NT2/D1 (cell line): ENCODE results near the gene NAV2.

Experiments used
- DNase-seq: peaks from one replicate; pipeline ENCODE4 v3.0.0-alpha.2; 2011; ENCODE audit warnings: low read depth, low spot score
- H3K27me3 ChIP-seq: 2 replicates; pipeline ENCODE4 v1.6.0; 2011; ENCODE audit warnings: mild to moderate bottlenecking; ENCODE audit not compliant: insufficient read length, insufficient read depth
- H3K36me3 ChIP-seq: 2 replicates; pipeline ENCODE4 v1.6.1; 2011; ENCODE audit warnings: mild to moderate bottlenecking, low read length, mixed read lengths; ENCODE audit not compliant: insufficient read depth, insufficient read length
- H3K4me1 ChIP-seq: 2 replicates; pipeline ENCODE4 v1.5.1; 2011; ENCODE audit not compliant: insufficient read depth, insufficient read length
- H3K4me3 ChIP-seq: 2 replicates; pipeline ENCODE4 v1.5.1; 2011; ENCODE audit warnings: low read depth; ENCODE audit not compliant: insufficient read length
- H3K9ac ChIP-seq: 2 replicates; pipeline ENCODE4 v1.6.0; 2011; ENCODE audit warnings: low read depth; ENCODE audit not compliant: insufficient read length
- H3K9me3 ChIP-seq: 2 replicates; pipeline ENCODE4 v1.5.1; 2011; ENCODE audit warnings: mild to moderate bottlenecking, low read length; ENCODE audit not compliant: insufficient read depth
- SUZ12 ChIP-seq: IDR thresholded peaks from 2 replicates; pipeline ENCODE4 v1.6.1; 2011; ENCODE audit not compliant: insufficient read length, insufficient read depth; ENCODE audit errors: extremely low read depth
- YY1 ChIP-seq: IDR thresholded peaks from 2 replicates; pipeline ENCODE4 v1.6.1; 2011; ENCODE audit not compliant: insufficient read length, insufficient read depth
- ZNF274 ChIP-seq: IDR thresholded peaks from 2 replicates; pipeline ENCODE4 v1.6.1; 2011; ENCODE audit warnings: mild to moderate bottlenecking, low read depth, low read length

The NAV2 gene

DNA sequence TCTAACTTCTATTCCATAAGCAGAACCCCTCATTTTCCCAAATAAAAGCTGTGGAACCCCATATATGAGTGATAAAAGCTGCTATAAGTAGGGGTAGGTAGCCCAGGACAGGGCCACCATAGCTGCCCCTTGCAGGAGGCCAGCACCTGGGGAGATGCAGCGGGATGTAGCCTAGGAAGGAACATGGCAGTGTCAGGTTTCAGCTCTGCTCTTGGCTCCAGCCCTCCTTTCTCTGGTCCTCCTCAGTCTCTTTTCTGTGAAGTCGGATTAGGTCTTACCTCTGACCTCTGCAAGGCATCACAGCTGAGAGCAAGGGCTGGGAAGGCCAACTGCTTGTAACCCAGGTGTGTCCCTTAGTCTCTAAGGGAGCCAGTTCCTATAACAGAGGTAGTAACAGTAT is 135.6 kb downstream of the NAV2 start:
- Histone ChIP-seq H3K36me3 (no peaks in the 10 kb centered on the region), H3K4me1 (no peaks in the 10 kb centered on the region)
- DNase-seq = no peak

DNA sequence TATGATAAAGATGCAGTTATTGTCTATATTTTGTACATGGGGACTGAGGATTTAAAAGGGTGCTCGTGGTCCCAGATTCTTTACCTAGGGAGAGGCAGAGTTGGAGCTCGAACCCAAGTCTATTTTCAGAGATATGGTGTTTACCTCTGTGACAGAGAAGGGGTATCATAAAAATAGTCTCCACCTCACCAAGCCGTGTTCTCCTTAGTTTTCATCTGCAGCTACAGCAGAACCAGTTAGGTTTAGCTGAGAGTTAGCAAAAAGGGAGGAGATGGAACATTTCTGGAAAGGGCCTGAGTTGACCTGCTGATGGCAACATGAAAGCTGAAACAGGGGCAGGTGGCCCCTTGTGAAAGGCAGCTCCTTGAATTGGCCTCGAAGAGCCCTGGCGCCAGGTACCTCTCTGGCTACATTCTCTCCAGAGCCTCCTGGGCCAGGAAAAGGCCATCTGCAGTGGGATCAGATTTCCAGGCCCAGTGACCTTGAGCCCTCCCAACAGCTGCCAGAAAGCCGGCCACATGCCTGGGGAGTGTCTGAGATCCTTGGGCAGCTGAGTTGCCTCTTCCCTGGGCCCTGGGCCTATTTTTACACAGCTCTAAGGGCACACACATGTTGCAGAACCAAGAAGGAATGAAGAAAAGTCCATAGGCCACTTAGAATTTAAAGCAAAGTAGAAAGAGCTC is 136.6 kb downstream of the NAV2 start:
- no peak for TF ChIP-seq ZNF274
- Histone ChIP-seq H3K4me1 (no peaks in the 10 kb centered on the region), H3K27me3 (no peaks in the 10 kb centered on the region), H3K9me3 (no peaks in the 10 kb centered on the region), H3K4me3 (no peak overlapping the region), H3K36me3 (no peaks in the 10 kb centered on the region), H3K9ac (no peak overlapping the region)
- DNase-seq = no peak

More for the DNA sequence above, 135.6 kb downstream of the NAV2 start:
- TF ChIP-seq ZNF274 (no peak), SUZ12 (no peak), YY1 (no peak)
- H3K27me3 ChIP-seq = no peaks in the 10 kb centered on the region
- H3K9ac ChIP-seq = no peak overlapping the region
- H3K4me3 ChIP-seq = no peak overlapping the region
- no peaks in the 10 kb centered on the region for H3K9me3 ChIP-seq

DNA sequence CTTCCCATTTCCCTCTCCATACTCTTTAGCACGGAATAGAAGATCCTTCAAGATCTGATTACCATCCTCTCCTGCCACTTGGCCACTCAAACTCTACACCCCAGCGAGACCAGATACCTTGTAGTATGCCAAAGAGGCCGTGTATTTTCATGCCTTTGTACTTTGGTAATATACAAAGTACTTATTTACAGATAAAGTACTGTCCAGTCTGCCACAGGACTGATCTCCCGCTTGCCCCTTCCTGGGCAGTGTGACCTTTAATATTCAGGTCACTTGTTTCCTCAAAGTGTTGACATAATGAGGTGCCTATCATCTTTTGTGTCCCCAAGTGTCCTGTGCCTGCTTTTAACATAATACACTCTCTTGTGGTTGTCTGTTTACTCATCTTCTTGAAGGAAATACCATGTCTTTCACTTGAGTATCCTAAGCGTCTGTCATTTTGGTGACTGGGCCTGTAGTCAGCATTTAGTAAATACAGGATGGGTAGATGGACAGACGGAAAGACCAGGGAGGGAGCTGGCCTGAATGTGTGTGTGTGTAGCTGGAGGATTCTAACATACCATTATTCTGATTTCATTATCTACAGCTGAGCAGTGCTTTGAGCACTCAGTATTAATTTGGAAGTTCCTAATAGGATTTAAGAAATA is 137.4 kb downstream of the NAV2 start:
- Histone ChIP-seq H3K9ac (no peak overlapping the region), H3K4me1 (no peaks in the 10 kb centered on the region), H3K36me3 (no peaks in the 10 kb centered on the region), H3K27me3 (no peaks in the 10 kb centered on the region), H3K9me3 (no peaks in the 10 kb centered on the region), H3K4me3 (no peak overlapping the region)
- no peak for DNase-seq
- no peak for TF ChIP-seq ZNF274
- no peak for TF ChIP-seq SUZ12
- no peak for TF ChIP-seq YY1

DNA sequence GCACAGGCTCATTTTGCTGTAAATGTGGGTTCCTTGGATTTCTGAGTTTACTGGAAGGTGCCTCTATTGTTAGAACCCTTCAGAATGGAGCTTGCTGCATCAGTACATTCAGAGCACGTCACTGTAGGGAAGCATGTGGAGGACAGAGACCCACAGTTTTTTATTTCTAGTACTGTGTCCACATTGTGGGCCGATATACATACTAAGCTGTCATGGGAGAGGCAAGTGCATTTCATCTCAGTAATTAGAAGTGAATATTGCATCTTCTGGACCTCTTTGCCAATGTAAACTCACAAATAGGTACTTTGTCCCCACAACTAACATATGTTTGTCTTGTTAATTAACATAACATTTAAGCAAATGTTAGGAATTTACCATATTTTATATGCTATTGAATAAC is 139.7 kb downstream of the NAV2 start:
- Histone ChIP-seq H3K27me3 (no peaks in the 10 kb centered on the region), H3K36me3 (no peaks in the 10 kb centered on the region), H3K4me3 (no peak overlapping the region), H3K4me1 (no peaks in the 10 kb centered on the region), H3K9me3 (no peaks in the 10 kb centered on the region), H3K9ac (no peak overlapping the region)
- TF ChIP-seq SUZ12 = no peak
- no peak for TF ChIP-seq YY1
- no peak for TF ChIP-seq ZNF274
- DNase-seq = no peak

DNA sequence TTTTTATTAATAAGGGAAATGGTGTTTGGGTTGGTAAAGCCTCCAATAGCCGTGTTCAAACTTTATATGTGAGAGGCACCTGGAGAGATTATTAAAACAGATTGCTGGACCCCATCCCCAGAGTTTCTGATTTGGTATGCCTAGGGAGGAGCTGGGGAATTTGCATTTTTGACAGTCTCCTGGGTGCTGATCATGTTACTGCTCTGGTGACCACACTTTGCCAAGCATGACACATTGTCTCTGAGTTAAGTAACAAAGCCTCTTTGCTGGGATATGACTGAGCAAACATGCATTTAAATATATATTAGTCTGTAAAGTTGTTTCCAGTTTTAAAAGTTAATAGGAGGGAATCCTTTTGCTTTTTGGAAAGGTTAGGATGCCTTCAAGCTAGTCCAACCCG is 140.4 kb downstream of the NAV2 start:
- DNase-seq = no peak
- no peaks in the 10 kb centered on the region for H3K27me3 ChIP-seq
- no peak overlapping the region for H3K4me3 ChIP-seq
- no peaks in the 10 kb centered on the region for H3K9me3 ChIP-seq
- no peaks in the 10 kb centered on the region for H3K4me1 ChIP-seq
- no peak overlapping the region for H3K9ac ChIP-seq
- no peaks in the 10 kb centered on the region for H3K36me3 ChIP-seq
- TF ChIP-seq ZNF274 (no peak), YY1 (no peak), SUZ12 (no peak)

DNA sequence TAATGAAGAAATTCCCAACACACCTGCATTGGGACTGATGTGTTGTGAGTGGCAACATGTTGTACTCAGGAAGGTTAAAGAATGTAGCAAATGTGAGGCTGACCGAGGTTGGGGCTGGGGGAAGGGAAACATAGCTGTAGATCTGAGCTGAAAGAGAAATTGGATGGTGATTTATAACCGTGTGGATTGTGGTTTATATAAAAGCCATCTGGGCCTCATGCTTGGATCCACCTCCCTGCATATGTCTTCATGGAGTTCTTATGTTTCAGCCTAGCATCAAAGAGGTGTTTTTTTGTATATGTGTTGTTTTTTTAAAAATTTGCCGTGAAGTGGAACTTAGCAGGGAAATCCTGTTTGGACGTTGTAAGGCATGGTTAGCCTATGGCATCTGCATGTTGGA is 141.3 kb downstream of the NAV2 start:
- Histone ChIP-seq H3K4me1 (no peaks in the 10 kb centered on the region), H3K27me3 (no peaks in the 10 kb centered on the region), H3K9me3 (no peaks in the 10 kb centered on the region), H3K9ac (no peak overlapping the region), H3K4me3 (no peak overlapping the region), H3K36me3 (no peaks in the 10 kb centered on the region)
- no peak for TF ChIP-seq ZNF274
- TF ChIP-seq YY1 = no peak
- no peak for TF ChIP-seq SUZ12
- DNase-seq = no peak

DNA sequence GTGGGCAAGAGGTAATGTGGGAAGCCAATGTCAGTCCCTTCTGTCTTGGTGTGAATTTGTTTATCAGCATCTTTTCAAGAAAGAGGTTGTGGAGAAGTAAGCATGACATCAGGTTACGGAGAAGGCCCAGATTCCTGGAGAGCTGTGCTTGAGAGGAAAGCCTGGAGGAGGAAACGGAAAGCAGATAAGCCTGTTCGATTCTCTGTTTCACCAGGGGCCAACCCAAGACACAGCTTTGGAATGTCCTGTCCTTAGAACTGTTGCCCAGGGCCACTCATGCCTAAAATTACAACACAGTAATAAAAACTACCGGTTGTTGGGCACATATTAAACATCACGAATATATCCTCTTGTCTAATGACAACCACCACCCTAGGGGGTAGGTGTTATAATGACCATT is 148.5 kb downstream of the NAV2 start:
- TF ChIP-seq YY1 (no peak), ZNF274 (no peak), SUZ12 (no peak)
- Histone ChIP-seq H3K27me3 (no peaks in the 10 kb centered on the region), H3K4me3 (no peak overlapping the region), H3K9me3 (no peaks in the 10 kb centered on the region), H3K4me1 (no peaks in the 10 kb centered on the region), H3K36me3 (no peaks in the 10 kb centered on the region), H3K9ac (no peak overlapping the region)
- DNase-seq = no peak

DNA sequence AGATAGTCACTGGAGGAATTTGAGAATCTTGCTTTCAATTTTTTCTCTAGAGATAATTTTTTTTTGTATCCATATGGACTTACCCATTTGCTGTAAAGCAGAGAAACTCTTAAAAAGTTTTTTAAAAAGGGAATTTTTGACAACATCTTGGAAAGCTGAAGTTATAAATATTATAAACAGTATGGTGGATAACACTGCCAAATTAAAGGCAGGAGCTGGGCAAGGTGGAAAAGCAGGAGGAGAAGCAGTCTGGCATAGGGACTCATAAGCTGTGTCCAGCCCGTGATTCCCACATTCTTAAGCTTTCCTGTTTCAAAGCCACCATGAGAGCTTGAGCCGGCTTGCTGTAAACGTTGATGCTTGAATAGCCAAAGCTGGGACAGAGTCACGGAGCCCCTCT is 149.5 kb downstream of the NAV2 start:
- TF ChIP-seq YY1 (no peak), ZNF274 (no peak), SUZ12 (no peak)
- no peaks in the 10 kb centered on the region for H3K4me1 ChIP-seq

More for the DNA sequence above, 149.5 kb downstream of the NAV2 start:
- no peak for DNase-seq
- no peaks in the 10 kb centered on the region for H3K27me3 ChIP-seq
- H3K4me3 ChIP-seq = no peak overlapping the region
- H3K36me3 ChIP-seq = no peaks in the 10 kb centered on the region
- H3K9me3 ChIP-seq = no peaks in the 10 kb centered on the region
- H3K9ac ChIP-seq = no peak overlapping the region
